T47D (cell line): ENCODE measurements around the gene UBE2E2.

Experiments
- DNase-seq, 2 experiments: peaks; one replicate each; pipeline versions ENCODE4 v3.0.0 to v3.0.0-alpha.2; 2011 to 2012; ENCODE audit warnings: low read depth in 1 of 2, low spot score in 1 of 2
- JUND ChIP-seq: IDR thresholded peaks from 2 replicates; pipeline ENCODE4 v1.6.1; 2012; ENCODE audit warnings: low read depth
- in situ Hi-C: cut with HindIII; loops from 2 replicates; pipeline ENCODE4 v1.10.0; 2016; ENCODE audit warnings: low sequenced_read_pairs, low pct_unique_long_range_greater_than_20kb

The UBE2E2 gene

DNA sequence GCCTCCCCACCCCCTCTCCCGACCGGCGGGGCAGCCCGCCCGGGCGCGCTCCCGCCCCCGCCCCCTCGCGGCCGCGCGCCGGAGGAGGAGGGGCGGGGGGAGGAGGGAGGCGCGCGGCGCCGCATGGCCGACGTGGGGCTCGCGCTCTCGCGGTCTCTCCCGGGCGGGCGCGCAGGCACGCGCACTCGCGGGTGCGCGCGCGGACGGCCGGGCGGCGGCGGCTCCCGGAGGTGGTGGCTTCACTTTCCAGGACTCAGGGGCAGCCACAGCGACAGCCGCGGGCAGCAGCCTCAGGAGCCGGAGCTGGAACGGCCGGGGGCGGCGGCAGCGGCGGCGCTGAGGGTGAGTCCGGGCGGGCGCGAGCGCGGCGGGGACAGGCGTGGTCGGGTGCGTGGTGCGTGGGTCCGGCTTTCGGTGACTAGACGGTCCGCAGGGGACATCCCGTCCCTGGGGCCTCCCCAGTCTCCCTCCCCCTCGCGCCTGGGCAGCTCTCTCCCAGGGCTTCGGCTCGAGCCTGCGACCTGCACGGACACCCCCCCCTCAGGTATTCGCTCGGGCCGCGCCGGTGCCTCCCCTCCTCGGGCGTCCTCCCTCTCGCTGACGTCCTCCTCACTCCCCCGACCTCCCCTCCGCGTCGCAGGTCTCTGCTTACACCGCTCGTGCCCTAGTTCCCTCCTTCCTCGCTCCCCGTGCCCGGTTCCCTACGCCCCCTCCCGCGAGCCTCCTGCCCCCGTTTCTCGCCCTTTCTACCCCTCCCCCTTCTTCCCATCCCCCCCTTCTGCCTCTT lies at the start of gene UBE2E2:
Gene UBE2E2 (plus strand): TSS at position 407 of the 787 bp plus-strand sequence.
- in situ Hi-C loops = no loop called here
- DNase-seq = peak; percentile 79 to 87
- TF ChIP-seq JUND = no peak

- no peak for TF ChIP-seq JUND
- no peak for DNase-seq
- in situ Hi-C loops = no loop called here
Observed at GRCh38 chr3:23153436-23153835, 49.7 kb upstream of the UBE2E2 start.

DNA sequence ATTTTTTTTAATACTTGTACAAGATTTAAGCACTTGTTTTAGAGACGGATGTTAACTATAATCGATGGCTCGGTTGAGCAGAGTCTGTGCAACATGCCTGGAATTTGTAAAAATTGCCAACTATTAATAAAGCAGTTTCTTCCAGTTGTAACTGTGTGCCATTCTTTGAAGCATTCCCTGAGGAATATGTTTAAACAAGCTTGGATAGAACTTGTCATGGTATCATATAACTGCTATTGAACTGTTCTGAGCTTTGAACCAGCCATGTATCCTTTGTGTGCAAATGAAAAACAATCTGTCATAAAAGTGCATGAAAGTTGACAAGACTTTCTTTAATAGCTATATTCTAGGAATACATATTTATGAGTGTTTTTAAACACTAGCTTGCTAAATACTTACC lies 45.8 kb upstream of the UBE2E2 start:
- in situ Hi-C loops = no loop called here
- no peak for TF ChIP-seq JUND
- no peak for DNase-seq

GRCh38 chr3:23159929-23160328 lies 43.2 kb upstream of the UBE2E2 start:
- DNase-seq = no peak
- TF ChIP-seq JUND = no peak
- in situ Hi-C loops = no loop called here

DNA sequence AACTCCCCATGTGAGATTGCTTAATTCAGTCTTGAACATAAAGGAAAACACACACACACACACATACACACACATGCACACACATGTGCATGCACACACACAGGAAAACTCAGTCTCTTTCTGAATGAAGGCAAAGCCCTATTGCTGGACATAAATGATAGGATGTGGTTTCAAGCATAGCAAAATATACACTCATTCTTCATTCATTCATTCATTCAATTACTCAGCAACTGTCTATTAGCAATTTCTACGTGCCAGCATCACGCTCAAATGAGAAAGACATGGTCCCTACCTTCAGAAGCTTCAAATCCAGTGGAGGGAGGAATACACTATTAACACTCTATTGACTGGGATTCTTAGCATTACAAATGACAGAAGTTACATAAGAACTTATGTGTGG lies 41.8 kb upstream of the UBE2E2 start:
- in situ Hi-C loops = no loop called here
- no peak for DNase-seq
- no peak for TF ChIP-seq JUND

- TF ChIP-seq JUND = no peak
- no peak for DNase-seq
- in situ Hi-C loops = no loop called here
Observed at GRCh38 chr3:23161896-23162570, 41.1 kb upstream of the UBE2E2 start.

GRCh38 chr3:23162934-23163333 lies 40.2 kb upstream of the UBE2E2 start:
- in situ Hi-C loops = no loop called here
- TF ChIP-seq JUND = no peak
- peak in 1 of 2 experiments; percentile 56 for DNase-seq

- in situ Hi-C loops = no loop called here
- no peak for DNase-seq
- TF ChIP-seq JUND = no peak
Observed at GRCh38 chr3:23164746-23165145, 38.4 kb upstream of the UBE2E2 start.

DNA sequence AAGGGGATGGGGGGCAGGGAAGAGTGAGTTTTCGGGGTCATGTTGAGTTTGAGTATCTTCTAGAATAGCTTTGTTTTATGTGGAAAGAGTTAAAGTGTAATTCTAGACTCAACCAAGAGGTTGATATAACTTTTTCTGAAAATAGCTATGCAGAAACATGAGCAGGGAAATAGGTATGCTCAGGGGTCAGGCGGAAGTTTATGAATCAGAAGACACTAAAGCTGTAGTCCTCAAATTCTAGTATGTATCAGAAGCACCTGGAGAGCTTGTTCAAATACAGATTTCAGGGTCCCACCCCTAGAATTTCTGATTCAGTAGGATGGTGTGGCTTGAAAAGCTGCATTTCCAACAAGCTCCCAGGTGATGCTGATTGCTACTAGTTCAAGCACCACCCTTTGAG lies 37.6 kb upstream of the UBE2E2 start:
- in situ Hi-C loops = no loop called here
- DNase-seq = no peak
- TF ChIP-seq JUND = no peak

DNA sequence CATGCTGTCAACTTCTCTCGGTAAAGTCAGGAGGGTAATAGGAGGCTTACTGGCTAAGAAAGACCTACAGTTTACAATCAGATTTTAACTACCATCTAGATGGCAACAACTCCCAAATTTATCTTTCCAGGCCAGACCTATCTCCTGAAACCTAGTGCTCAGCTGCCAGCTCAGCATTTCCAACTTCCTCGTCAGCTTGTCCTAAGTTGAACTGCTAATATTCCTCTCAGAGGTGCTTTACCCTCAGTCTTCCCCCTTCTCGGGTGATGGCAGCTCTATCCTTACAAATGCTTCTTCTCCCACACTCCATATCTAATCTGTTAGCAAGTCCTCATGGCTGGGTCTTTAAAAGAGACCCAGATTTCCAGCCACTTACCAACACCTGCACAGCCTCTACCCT lies 36.9 kb upstream of the UBE2E2 start:
- no peak for TF ChIP-seq JUND
- in situ Hi-C loops = no loop called here

DNA sequence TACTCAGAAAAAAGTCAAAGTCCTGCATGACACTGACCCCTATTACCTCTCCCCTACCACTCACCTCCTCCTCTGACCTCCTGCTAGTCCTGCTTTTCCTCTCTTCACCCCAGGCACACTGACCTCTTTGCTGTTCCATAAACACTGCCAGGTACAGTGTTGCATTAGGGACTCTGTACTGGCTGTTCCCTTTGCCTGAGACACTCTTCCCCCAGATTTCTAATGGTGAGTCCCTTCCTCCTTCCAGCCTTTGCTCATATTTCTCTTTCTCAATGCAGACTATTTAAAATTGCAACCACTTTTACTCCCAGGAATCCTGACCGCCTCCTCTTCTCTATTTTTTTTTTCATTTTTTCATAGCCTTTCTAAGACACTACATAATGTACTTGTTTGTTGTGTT lies 36.3 kb upstream of the UBE2E2 start:
- in situ Hi-C loops = no loop called here
- DNase-seq = no peak
- TF ChIP-seq JUND = no peak

More for the DNA sequence above, 36.9 kb upstream of the UBE2E2 start:
- no peak for DNase-seq

DNA sequence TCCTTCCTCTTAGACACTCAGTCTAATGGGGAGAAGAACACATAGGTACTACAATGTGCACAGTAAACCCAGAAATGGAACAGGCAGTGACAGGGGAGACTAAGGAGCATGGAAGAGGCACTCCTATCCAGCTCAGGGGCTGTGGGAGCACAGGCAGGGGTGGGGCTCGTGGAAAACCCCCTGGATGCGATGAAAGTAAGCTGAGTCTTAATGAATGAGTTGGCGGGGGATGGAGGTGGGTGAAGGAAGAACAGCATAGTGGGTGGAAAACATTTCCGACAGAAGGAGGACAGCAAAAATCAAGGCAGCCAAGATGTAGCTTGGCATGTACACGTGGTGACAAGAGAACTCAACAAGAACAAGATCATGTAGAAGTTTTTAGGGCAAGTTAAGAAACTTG lies 33.6 kb upstream of the UBE2E2 start:
- in situ Hi-C loops = no loop called here
- no peak for TF ChIP-seq JUND
- no peak for DNase-seq

DNA sequence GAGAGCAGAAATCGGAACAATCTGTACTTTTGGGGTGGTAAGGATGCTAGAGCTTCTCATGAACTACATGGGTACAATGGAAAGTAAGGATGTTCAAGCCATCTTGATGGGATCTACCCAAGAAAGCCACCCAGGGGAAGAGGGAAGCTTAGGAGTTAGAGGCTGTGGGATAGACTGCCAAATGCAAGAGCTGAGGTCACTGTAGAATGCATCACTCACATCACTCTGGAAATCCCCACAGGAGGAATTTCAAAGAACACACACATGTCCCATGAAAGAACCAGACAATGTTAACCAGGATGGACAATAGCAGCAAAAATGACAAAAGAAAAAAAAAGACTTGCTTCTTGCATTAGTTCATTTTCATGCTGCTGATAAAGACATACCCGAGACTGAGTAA lies 32.8 kb upstream of the UBE2E2 start:
- DNase-seq = no peak
- no peak for TF ChIP-seq JUND
- in situ Hi-C loops = no loop called here
